Measurements from ENCODE around the gene BCL11B. TPM values are rescaled to one million over a fixed set of nuclear protein-coding genes. Genes with fewer than 3 reads are reported as not detected.

The BCL11B gene
- polyA plus RNA-seq, 3 donors, result 0.11 to 0.28 (median 0.13) TPM

- 4 to 32% (median 6%) methylated on average over 40 of the region's 40 CpGs for WGBS, 3 donors
- H3K27ac ChIP-seq (ENCODE audit: low read depth, low read length), result no peak overlapping the region
These were observed 25.4 kb downstream of the BCL11B start for GRCh38 chr14:99246536-99247097.

DNA sequence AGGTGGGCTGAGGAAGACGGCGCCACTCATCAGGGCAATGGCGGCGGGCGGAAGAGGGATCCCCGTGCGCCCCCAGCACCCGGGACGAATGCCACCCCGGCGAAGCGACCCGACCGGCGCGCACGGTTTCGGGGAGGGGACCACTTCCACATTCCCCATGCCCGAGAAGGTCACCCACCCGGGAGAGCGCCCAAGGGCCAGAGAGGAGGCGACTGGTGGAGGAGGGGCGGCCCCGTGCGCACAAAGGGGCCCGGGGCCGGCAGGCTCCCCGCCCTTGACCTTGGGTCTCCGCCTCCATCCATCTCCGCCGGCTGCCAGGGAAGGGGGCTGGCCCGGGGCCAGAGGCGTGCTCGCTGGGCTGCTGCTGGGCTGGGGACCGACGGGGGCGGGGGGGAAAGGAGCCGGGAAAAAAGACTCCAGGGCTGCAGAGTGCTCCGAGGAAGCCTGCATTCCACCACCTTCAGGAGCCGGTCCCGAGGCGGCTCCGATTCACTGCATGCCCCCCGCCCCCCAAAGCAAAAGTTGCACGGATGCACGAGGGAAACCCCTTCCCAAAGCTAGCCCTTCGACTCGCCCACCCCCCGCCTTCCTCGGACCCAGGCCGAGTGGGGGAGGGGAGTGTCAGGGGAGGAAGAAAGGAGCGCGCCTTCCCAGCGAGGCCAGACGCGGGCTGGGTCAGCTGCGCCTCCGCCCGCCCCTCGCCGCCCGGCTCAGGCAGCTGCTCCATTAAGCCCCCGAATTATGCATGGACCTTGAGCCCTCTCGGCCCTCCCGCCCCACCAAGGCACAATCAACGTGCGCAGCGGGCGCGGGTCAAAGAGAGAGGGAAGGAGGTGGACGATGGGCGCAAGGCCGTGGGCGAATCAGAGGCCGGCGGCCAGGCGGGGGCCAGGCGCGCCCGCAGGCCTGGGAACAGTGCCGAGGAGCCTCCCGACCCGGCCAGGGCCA is 26.2 kb downstream of the BCL11B start:
- no peak overlapping the region for H3K27ac ChIP-seq (ENCODE audit: low read depth, low read length)
- 2 to 6% (median 5%) methylated on average over 72 to 83 of the region's 83 CpGs for WGBS, 3 donors

- no peak overlapping the region for H3K27ac ChIP-seq (ENCODE audit: low read depth, low read length)
- 30 to 62% (median 39%) methylated on average over 15 of the region's 15 CpGs for WGBS, 3 donors
These were observed 26.9 kb downstream of the BCL11B start for GRCh38 chr14:99244941-99245563.

- H3K27ac ChIP-seq (ENCODE audit: low read depth, low read length), result no peak overlapping the region
- 74 to 76% (median 75%) methylated on average over 16 of the region's 16 CpGs for WGBS, 3 donors
These were observed 27.6 kb downstream of the BCL11B start for GRCh38 chr14:99244367-99244901.

DNA sequence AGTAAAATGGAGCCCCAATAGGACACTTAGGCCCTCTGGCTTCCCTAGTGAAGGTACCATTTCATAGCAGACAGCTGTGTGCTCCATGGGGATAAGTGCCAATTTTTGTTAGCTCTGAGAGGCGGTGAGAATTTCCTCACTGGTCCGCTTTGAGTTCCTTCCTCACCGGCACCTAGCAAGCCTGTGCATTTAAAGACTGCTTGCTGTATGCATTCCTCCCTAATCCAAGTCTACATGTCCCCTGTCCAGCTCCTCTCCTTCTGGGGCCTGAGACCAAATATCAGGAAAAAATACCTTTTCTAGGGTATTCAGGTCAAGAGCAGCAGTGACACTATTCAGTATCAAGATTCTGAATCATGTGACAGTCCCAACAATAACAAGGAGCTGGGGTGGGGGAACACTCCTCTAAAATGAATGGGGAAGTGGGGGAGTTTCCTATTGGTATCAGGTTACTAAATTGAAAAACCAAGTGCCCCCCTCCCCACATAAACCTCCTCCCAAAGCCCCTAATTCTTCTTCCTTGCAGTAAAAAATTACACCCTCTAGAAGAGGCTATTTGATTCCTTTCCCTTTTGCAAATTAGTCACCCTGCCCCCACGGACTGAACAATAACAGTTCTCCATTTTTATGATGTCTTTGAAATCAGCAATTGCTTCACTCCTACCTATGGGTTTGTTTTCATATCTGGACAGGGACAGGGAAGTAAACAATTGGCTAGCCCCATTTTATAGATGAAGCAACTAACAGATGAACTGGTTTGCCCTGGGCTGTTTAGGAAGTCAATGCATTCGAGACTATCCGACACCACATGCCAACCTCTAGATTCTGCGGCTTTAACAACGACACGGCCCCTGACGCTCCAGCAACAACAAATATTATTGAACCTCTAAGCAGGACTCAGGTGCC is 28.9 kb downstream of the BCL11B start:
- no peak overlapping the region for H3K27ac ChIP-seq (ENCODE audit: low read depth, low read length)
- WGBS, 3 donors, result 71 to 85% (median 75%) methylated on average over 10 of the region's 10 CpGs

- H3K27ac ChIP-seq (ENCODE audit: low read depth, low read length), result no peak overlapping the region
- 58 to 77% (median 69%) methylated on average over 11 of the region's 11 CpGs for WGBS, 3 donors
These were observed 29.8 kb downstream of the BCL11B start for GRCh38 chr14:99242238-99242637.

- no peak overlapping the region for H3K27ac ChIP-seq (ENCODE audit: low read depth, low read length)
- 34 to 43% (median 43%) methylated on average over 18 of the region's 18 CpGs for WGBS, 3 donors
These were observed 30.5 kb downstream of the BCL11B start for GRCh38 chr14:99241325-99242010.

DNA sequence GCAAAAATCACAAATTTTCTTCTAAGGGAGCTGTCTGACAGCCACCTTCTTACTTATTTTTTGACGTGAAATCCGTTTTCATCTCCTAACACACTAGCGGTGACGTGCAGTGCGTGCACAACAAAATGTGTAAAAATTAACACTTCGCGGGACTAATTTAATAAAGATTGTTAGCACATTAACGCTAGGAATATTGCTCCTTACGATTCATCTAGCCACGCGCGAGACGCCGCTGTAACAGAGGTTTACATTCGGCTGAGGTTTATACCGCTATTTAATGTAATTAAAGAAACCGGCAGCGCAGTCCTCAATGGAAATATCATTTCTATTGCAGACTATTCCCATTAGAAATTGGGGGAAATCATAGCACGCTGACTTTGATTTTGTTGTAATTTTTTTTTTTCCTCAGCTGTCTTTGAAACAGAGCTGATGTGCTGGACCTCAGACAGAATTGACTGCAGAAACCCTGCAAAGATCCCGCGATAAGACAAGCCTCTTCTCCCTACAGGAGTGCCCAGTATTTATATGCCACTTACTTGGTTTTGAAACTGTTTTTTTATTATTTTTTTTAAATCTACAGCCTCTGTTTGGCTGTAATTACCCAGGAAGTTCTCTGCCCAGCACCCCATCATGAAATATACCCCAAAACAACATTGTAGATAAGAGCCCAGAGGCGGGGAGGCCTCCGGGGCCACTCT is 31.2 kb downstream of the BCL11B start:
- 75 to 86% (median 83%) methylated on average over 23 of the region's 23 CpGs for WGBS, 3 donors
- no peak overlapping the region for H3K27ac ChIP-seq (ENCODE audit: low read depth, low read length)

GRCh38 chr14:99239661-99240092 is 32.3 kb downstream of the BCL11B start:
- whole genome bisulfite sequencing, 3 donors, result 29 to 53% (median 35%) methylated on average over 7 of the region's 7 CpGs
- H3K27ac ChIP-seq (ENCODE audit: low read depth, low read length), result no peak overlapping the region

DNA sequence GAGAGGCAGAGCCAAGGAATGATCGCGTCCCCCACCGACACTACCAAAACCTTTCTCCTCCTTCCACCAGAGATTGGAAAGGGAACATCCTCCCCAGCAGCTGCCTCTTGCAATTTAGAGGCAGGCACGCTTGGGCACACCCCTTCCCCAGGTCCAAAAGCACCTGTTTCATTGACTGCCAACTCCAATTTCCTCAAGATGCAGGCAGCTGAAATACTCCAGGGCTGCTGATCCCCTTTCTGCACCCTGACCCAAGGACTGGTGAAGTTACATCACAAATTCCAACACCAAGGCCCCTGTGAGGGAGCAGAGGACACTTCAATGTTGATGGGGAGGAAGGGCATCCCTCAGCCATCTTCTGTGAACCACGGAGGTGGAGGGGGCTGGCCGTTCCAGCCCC is 33.8 kb downstream of the BCL11B start:
- WGBS, 3 donors, result 82 to 90% (median 84%) methylated on average over 4 to 6 of the region's 6 CpGs
- no peak overlapping the region for H3K27ac ChIP-seq (ENCODE audit: low read depth, low read length)

DNA sequence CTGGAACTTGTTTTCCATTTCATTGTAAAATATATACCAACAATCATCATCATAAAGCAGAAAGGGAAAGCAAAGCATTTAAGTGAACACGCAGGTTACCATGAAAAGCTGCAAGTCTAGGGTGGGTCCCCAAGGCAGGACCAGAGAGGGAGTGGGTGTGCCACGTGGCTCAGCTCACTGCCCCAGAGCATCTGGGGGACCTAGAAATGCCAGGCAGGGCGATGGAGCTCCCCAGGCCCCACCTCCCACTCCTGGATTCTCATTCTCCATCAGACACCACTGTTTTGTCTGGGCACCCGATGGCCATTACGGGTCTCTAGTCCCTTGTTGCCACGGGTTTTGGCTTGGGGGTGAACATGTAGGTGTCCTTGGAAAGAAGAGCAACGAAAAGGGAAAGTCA is 34.7 kb downstream of the BCL11B start:
- WGBS, 3 donors, result 60 to 75% (median 70%) methylated on average over 7 of the region's 7 CpGs
- no peak overlapping the region for H3K27ac ChIP-seq (ENCODE audit: low read depth, low read length)

DNA sequence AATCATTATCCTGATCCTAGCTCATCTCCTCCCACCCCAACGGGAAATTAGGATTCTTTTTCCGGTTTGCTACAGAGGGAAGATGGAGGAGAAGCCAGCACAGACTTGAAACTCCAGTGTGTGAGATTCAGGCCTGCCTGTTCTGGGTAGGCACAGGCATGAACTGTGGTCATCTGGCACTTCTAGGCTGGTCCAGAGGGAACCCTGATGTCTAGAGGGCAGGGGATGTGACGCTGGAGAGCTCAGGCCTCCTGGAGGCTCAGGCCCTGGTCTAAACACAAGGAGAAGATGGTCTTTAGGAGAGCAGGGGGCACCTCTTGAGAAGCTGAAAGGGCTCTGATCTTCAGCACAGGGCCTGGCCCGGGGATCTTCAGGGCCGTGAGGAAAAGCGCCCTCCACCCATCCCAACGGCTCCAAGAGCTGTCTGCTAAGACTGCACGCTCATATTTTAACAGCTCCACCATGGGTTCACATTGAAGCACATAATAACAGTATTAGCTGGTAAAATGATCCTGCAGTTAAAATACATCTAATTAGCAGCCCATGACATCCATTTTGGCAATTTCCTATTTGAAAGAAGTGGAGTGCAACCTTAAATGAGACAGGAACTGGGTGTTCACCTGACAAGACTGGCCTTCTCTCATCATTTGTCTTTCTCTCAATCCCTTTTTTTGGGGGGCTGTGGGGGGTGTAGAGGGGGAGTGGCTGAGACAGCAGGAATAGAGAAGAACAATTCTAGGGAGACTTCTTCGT is 35.4 kb downstream of the BCL11B start:
- WGBS, 3 donors, result 77 to 80% (median 80%) methylated on average over 9 of the region's 9 CpGs
- no peak overlapping the region for H3K27ac ChIP-seq (ENCODE audit: low read depth, low read length)

DNA sequence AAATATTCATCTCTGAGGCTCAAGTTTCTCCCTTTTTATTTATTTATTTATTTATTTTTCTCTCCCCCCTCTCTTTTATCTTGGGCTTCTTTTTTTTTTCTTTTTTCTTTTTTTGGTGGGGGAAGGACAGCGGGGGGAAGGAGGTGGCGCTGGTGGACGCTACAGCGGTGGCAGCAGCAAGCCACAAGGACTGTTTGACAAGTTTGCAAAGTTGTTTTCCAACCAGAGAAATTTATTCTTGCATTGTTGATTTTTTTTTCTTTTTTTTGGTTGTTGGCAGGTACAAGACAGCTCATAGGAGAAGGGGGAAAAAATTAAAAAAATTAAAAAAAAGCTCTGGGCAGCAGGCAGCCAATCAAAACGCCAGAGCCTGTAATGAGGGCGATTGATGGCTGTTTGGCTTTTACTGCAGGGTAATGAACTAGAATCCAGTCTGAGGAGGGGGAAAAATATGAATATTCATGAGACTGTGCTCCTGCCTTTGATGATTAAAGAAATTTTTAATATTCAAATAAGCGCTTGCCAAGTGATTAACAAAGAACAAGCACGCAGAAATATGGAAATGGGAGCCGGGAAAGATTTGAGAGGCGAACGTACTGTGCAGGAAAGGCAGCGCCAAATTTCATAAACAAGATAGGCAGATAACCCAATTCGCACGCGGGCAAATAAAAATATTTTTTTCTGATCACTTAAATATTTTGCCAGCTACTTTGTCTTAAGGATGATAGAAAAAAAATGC is 36.2 kb downstream of the BCL11B start:
- WGBS, 3 donors, result 41 to 66% (median 45%) methylated on average over 15 of the region's 15 CpGs

DNA sequence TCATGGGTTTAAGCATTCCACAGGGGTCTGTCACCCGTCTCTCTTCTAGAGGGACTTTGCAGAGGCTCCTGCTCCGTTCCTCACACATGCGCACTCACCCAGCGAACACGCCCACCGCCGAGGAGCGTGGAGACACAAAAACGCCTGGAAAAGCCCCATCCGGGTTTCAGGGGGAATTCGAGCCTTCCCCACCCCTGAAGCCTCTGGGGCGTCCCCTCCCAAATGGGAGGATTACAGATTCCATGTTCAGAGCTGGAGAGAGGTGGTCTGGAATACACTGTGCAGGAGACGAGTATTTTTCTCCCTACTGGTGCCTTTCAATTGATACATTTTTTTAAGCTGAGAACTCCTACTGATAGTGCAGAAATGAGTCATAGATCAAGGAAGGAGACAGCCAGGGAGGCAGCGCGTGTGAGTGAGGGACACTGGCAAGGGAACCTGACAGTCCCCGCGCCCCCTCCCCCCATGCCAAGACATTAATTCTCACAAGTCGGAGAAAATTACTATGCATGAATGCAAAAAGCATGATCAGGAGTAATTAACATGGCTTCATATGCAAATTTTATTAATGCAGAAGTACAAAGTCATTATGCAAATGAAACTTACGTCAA is 36.9 kb downstream of the BCL11B start:
- no peak overlapping the region for H3K27ac ChIP-seq (ENCODE audit: low read depth, low read length)
- 5 to 43% (median 8%) methylated on average over 19 of the region's 19 CpGs for WGBS, 3 donors

More for the DNA sequence above, 36.2 kb downstream of the BCL11B start:
- no peak overlapping the region for H3K27ac ChIP-seq (ENCODE audit: low read depth, low read length)

GRCh38 chr14:99234355-99234754 is 37.6 kb downstream of the BCL11B start:
- 64 to 81% (median 65%) methylated on average over 9 of the region's 9 CpGs for WGBS, 3 donors

More at GRCh38 chr14:99234355-99234754, 37.6 kb downstream of the BCL11B start:
- no peak overlapping the region for H3K27ac ChIP-seq (ENCODE audit: low read depth, low read length)

All from adipose tissue (tissue), 3 donors.